Inferior parietal cortex (tissue), 1 donor: ENCODE measurements around the gene ZNF365.
"Not testable (repeated sequence)": the region's sequence is repeated elsewhere in the genome, so short reads cannot be mapped to it uniquely, and the experiment has no call there.

Experiments
- DNase-seq: peaks from one replicate; pipeline ENCODE4 v3.0.0-alpha.2; 2016; ENCODE audit errors: extremely low spot score

The ZNF365 gene

DNA sequence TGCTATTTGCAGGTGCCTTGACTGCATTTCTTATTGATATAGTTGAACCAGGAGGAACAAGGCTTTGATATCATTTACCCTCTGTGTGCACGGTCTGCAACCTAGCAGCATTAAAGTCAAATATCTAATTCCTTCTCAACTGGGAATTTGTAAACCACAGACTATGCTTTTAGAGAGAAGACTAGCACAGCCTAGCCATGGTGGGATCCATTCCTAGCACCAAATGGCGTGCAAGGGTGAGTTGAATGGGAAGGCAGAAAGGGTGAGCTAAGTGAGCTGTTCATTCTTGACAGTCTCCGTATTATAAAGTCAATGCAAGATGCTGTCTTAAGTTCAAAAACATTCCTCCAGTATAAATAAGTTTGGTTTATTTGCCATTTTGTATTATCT is 2.9 kb downstream of the ZNF365 start:
- peak; percentile 40 for DNase-seq

DNA sequence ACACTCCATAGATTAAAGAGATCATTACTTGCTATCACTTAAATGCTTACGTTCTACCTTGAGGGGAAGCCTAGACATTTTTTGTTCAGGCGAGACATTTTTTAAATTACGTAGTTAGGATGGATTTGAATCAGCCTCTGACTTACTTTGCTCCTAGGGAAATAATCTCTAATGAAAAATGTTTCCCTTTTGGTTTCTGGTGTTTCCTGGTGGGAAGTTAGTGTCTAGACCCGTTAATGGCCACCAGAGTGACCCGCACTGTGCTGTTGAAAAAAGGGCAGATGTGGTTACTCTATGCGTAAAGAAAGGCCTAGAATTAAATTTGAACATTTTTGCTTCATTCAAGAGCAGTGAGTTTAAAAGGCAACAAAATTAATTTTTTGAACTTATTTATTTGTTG is 3.8 kb downstream of the ZNF365 start:
- no peak for DNase-seq

DNA sequence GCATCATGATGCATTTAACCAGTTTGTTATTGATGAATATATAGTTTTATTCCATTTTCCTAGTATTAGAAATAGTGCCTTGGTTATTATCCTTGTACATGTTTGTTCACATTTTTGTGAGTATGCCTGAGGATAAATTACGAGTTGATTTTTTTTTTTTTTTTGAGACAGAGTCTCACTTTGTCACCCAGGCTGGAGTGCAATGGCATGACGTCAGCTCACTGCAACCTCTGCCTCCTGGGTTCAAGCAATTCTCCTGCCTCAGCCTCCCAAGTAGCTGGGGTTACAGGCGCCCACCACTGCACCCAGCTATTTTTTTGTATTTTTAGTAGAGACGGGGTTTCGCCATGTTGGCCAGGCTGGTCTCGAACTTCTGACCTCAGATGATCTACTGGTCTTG is 4.7 kb downstream of the ZNF365 start:
- not testable (repeated sequence) for DNase-seq

DNA sequence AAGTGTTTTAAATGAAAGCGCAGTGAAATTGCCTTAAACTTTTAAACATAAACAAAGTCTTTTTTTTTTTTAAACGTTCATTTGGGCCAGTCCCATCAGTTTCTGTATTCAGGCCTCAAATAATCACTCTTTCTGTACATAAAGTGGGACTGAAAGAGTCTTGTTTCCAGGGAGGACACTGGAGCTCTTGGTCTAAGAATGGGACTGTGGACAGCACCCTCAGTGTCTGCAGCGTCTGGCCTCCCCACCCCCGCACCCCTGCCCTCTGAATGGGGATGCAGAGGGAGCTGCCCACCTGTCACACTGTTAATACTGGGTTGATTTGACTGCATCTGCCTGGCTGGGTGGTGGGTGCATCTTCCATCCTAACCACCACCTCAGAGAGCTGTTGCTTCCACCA is 5.2 kb downstream of the ZNF365 start:
- DNase-seq: no peak

DNA sequence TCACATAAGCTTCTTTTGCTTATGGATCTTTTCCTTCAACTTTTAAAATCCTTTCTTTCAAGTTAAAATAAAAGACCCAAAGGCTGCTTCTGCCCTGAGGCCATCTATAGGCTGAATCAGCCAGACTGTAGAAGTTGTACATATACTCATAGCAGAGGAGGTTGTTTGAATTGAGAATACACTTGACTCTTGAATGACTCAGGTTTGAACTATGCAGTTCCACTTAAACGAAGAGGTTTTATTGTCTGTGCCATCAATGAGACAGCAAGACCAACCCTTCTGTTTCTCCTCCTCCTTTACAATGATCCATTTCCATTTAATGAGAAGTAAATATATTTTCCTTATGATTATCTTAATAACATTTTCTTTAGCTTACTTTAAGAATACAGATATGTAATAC is 5.8 kb downstream of the ZNF365 start:
- no peak for DNase-seq

DNA sequence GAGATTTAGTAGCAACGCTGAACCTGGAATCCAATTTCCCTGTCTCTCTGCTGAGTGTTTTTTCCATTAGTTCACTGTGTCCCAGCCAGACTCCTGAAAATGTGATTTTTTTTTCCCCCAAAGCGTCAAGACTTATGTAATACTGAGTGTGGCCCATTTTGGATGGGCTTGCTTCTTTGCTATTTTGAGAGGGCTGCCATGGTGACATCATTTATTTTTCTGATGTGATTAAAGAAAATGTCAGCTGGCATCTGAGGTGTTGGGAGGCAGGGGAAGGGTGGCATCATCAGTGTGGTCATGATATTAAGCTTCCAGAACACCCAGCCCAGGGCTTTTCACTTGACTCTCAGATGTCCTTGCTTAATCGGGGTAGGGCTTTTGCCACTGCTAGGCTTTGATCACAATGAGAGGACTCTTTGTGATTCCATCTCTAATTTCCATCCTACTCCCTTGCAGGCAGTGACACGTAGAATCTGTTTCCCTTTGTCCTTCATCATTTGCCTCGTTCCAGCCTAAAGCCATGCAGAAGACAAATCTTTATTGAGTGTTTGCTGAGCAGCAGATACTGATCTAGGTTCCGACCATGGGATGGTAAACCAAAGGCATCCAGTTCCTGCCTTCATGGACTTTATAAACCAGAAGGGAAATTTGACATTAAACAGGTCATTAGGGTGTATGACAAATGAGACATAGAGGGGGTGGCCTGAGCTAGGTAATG is 7.4 kb downstream of the ZNF365 start:
- DNase-seq: peak; percentile 86

DNA sequence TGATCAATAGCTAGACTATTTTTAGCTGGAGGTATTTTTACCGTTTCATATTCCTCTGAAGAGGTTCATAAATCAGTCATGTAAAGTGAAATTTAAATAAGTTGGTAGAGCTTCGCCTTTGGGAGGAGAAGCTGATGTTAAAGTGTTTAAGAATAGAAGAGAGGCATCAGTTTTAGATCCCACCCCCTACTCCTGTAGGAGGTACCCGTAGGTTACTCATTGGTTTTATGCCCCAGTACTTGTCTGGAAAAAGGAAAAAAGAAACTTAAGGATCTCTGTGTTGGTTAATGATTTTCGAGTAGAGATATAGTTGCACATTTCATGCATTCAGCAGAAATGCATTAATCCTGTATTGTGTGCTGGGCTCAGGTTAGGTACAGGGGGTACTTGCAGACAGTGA is 8.7 kb downstream of the ZNF365 start:
- DNase-seq: no peak

DNA sequence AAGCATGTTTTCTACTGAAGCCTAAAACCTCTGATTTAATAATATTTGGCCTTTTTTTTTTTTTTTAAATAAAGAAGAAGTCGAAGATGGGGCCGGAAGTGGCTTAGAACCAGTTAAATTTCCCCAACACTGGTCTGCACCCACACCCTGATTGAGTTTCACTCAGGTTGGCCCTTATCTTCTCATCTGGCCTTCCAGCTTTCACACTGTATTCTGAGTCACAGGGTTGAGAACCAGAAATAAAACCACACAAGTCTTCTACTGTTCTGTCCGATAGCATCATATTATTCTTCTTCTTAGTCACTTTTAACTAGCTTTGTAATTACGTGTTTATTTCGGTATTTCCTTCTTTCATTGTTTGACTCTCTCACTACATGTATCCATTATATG is 9.9 kb downstream of the ZNF365 start:
- DNase-seq: peak; percentile 59

DNA sequence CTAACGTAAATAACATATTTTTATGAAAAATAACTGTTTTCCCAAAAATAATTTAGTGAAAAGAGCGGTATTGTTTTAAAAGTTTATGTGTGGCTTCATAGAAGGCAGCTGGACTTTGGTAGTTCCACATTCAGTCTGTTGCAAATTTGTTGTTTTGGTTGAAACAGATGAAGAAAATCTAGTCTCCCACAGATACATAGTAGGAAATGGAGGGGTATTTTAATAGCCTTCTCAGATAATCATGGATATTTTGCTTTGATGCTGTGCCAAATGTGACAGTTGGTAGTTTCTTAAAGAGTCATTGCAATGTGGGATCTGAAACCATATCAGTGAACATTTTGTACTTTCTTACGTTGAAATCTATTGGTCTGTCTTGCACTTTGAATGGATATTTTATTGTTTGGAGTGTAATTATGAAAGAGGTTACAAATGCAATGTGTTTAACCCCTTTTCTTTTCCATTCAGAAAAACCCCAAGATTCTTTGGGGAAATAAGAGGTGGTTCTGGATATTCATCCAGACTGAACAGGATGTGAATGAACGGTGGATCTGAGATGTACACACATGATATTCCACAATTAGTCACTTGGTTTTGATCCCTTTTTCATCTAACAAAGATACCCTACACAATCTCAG is 10.4 kb downstream of the ZNF365 start:
- peak; percentile 63 for DNase-seq

DNA sequence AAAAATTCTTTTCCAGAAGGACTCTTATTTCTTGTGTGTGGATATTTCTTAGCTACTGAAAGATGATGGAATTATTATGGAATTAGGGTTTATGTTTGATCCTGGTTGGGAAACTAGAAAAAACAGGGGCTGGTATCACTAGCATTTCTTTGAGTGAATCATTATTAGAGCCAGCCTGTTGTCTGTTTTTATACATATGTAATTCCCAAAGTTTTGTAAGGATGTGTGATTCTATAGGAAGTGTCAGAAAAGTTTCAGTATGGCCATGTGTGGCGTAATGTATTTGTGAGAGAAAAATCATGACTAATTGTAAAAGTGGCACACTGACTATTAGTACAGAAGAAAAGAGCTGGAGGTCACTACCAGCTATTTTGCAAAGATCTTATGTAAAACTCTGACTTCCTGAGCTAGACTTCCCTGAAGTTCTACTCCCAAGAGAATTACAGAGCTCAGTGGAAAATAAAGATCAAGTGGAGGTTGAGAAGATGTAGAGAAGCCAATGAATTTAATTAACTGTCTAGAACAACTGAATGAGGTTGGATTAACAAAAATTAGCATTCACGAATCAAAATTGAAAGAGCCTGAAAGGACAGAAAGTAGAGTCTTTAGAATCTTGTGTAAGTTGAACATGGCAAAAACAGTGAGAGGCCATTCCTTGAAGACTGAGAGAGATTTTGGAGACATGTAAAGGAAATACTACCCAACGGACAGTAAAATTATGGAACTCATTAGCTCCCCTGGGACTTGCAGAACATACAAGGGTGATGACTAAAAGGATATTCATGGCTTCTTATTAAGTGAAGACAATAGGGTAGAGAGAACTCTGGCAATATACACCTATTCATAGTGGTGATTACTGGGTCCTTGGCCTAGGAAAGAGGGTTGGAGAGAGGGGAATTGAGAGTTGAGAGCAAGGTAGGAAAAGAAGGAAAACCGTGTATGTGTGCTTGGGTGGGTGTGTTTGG is 12.5 kb downstream of the ZNF365 start:
- DNase-seq: no peak

DNA sequence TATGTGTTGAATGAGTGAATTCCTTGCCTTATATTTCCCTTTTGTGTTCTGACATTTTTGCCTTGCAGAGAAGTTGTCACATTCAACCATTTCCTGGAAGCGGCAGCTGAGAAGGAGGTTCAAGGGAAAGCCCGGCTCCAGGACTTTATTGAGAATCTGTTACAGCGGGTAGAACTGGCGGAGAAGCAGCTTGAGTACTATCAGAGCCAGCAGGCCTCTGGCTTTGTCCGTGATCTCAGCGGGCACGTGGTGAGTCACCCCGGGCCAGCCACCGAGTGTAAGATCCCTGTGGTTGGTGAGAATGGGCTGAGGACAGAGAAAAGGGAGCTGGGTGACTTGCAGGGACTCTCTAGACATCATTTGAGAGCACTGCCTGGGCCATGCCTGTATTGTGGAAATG is 14.2 kb downstream of the ZNF365 start:
- DNase-seq: peak; percentile 60

DNA sequence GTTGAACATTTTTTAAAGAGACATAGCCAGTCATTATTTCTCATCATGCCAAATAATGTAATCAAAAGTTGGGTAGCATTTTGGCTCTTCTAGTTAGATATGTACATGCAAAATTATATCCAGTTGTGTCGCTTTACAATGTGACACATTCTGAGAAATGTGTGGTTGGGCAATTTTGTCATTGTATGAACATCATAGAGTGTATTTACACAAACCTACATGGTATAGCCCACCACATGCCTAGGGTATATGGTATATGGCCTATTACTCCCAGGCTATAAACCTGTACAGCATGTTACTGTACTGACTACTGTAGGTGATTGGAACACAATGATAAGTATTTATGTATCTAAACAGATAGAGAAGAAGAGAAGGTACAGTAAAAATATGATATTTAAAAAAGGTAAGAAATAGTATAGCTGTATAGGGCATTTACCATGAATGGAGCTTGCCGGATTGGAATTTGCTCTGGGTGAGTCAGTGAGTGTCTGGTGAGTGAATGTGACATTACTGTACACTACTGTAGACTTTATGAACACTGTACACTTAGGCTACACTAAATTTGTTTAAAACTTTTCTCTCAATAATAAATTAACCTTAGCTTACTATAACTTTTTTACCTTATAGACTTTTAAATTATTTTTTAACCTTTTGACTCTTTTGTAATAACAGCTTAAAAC is 16.5 kb downstream of the ZNF365 start:
- DNase-seq: no peak

DNA sequence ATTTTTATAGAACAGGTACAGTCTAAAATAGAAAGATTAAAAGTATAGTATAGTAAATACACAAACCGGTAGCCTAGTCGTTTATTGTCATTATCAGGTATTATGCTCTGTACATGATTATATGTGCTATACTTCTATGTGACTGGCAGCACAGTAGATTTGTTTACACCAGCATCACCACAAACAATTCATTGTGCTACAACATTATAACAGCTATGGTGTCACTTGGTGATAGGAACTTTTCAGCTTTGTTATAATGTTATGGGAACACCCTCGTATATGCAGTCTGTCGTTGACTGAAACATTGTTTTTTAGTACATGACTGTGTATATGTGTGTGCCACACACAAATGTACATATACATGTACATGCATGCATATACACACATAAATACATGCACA is 19.1 kb downstream of the ZNF365 start:
- DNase-seq: no peak

DNA sequence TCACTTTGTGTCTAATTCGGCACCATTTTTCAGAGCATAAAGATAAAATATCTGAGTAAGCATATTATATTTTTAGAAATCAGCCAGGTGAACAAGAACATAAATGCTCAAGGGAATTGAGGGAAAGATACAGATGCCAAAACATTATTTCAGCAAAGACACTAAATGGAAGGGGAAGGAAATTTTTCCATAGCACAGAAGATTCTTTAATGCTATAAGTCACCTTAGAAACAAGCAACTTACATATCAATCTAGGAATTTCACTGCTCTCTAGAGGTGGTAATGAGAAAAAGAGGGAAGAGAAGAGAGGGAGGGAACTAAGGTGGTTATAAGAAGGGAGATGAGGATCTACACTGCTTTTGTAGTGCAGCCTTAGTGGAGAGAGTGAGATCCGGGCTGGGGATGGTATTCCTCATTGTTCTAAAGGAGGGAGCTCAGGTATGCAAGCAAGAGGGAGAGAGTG is 20.4 kb downstream of the ZNF365 start:
- DNase-seq: no peak

DNA sequence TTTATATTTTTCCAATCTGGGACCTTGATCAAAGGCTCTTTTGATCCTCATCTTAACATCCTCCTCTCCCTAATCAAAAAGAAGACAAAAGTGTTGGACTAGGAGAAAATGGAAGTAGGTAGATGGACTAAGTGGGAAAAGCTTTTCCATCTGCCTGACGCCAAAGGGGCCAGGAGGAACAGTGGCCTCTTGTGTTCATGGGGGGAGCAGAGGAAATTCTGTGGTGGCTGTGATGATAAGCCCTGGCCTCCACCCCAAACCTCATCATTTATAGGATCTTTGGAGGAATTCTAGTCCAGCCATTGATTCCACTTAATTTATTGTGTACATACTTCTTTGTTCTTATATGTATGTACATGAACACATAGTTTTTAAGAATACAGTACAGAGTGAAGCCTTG is 21.7 kb downstream of the ZNF365 start:
- no peak for DNase-seq

DNA sequence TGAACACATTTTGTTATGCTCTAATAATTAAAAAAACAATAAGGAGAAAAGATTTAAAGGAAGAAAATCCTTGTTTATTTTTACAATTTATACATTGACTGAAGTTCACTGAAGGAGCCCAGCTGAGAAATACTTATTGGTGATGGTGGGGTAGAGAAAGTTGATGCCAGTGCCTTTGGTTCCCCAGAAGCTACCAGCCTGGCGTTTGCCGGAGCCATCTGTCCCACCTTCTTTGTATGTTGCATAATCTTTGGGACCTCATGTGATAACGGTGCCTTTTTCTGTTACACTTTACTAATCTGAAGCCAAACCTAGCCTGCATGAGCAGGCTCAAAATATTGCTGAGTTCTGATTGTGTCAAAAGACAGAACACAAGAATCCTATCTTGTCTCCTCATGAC is 22.7 kb downstream of the ZNF365 start:
- DNase-seq: peak; percentile 44

DNA sequence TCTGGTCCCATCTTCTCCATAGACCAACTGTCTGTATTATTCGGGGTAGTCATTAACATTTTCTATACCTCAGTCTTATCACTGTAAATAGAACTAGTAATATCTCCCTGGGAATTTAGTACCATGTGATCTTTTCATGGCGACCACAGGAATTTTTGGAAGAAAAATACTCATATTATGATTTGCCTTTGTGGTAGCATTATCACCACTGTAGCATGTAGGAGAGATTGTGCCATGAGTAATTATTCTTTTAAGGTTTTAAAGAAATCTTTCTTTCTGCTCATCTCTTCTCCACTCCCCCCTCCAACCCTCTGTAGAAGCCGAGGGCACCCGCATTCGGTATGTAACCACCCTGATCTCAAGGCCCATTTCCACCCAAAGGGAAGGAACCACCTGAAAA is 25.0 kb downstream of the ZNF365 start:
- DNase-seq: no peak

DNA sequence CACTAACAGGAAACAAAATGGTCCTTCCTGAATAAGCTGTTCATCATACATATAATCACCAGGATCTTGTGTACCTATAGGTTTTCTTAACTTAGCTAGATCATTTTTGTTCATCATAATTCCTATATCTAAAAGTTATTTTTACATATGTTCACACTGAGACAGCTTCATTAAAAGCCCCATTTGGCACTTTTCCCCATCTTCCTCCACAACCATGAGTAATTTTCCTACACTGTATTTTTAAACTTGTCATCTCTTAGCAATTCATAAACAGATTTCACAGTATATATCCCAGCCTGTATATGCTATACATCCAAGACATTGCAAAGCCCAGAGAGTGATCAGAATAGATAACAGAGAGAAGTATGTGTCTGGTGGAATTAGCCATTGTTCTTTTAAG is 28.3 kb downstream of the ZNF365 start:
- peak; percentile 32 for DNase-seq

DNA sequence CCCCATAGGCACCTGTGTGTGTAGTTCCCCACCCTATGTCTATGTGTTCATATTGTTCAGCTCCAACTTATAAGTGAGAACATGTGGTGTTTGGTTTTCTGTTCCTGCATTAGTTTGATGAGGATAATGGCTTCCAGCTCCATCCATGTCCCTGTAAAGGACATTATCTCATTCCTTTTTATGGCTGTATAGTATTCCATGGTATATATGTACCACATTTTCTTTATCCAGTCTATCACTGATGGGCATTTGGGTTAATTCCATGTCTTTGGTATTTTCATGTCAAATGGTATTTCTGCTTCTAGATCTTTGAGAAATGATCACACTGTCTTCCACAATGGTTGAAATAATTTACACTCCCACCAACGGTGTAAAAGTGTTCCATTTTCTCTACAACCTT is 36.4 kb downstream of the ZNF365 start:
- not testable (repeated sequence) for DNase-seq

DNA sequence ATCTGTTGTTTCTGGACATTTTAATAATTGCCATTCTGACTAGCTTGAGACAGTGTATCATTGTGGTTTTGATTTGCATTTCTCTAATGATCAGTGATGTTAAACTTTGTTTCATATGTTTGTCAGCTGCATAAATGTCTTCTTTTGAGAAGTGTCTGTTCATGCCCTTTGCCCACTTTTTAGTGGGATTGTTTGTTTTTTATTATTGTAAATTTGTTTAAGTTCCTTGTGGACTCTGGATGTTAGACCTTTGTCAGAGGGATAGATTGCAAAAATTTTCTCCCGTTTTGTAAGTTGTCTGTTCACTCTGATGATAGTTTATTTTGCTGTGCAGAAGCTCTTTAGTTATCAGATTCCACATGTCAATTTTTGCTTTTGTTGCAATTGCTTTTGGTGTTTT is 36.8 kb downstream of the ZNF365 start:
- not testable (repeated sequence) for DNase-seq

DNA sequence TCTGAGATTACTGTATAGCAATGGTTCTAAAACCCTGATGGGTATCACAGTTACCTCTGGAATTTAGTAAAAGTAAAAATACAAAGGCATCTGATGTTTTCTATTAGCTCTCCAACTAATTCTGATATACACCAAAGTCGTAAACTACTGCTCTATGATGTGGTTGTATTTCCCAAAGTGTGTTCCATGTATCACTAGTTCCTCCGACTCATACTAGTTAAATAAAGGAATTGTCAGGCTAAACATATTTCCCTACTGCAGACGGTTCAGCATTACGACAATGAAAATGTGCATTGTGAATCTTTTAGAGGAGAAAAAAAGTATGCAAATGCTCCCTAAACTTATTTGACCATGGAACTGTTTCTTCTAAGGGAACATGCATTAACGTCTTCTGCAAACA is 38.9 kb downstream of the ZNF365 start:
- DNase-seq: no peak

DNA sequence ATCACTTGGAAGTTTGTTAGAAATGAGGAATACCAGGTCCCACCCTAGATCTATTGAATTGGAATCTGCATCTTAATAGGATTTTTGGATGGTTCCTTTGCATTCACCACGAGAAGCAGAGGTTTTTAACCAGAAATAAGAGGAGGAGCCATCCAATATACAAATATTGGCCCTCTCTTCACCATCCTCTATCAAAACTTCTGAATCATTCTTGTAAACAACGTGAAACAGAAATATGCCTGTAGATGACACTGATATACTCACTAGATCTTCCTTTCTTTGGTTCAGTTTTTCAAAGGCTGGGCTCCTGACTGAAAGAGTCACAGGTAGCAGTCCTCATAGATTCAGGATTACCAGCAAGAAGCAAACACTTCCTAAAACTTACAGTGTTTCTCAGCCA is 39.5 kb downstream of the ZNF365 start:
- DNase-seq: no peak
